Measurements from ENCODE around the gene CEP112. TPM values are rescaled to one million over a fixed set of nuclear protein-coding genes. Genes with fewer than 3 reads are reported as not detected.

The CEP112 gene
- polyA plus RNA-seq, 3 donors, result 7.6 to 20.1 (median 12.7) TPM

- 60 to 63% (median 60%) methylated on average over 3 of the region's 3 CpGs for WGBS, 3 donors
- H3K27ac ChIP-seq (ENCODE audit: low read depth, low read length), result no peak overlapping the region
Observed at GRCh38 chr17:66021757-66022156, 170.2 kb downstream of the CEP112 start.

- 39 to 53% (median 41%) methylated on average over 2 of the region's 2 CpGs for WGBS, 3 donors
- H3K27ac ChIP-seq (ENCODE audit: low read depth, low read length), result no peak overlapping the region
Observed at GRCh38 chr17:66018786-66019185, 173.1 kb downstream of the CEP112 start.

- no peak overlapping the region for H3K27ac ChIP-seq (ENCODE audit: low read depth, low read length)
- 63 to 66% (median 65%) methylated on average over 3 of the region's 3 CpGs for WGBS, 3 donors
Observed at GRCh38 chr17:66016231-66016630, 175.7 kb downstream of the CEP112 start.

- WGBS, 3 donors, result 44 to 100% (median 97%) methylated on average over 1 of the region's 1 CpG
- no peak overlapping the region for H3K27ac ChIP-seq (ENCODE audit: low read depth, low read length)
Observed at GRCh38 chr17:66008680-66009079, 183.3 kb downstream of the CEP112 start.

GRCh38 chr17:66006654-66007053 lies 185.3 kb downstream of the CEP112 start:
- H3K27ac ChIP-seq (ENCODE audit: low read depth, low read length), result no peak overlapping the region
- 86 to 91% (median 89%) methylated on average over 4 of the region's 4 CpGs for WGBS, 3 donors

GRCh38 chr17:66002812-66003211 lies 189.1 kb downstream of the CEP112 start:
- no peak overlapping the region for H3K27ac ChIP-seq (ENCODE audit: low read depth, low read length)
- WGBS, 3 donors, result 33 to 60% (median 40%) methylated on average over 1 of the region's 1 CpG

- no peak overlapping the region for H3K27ac ChIP-seq (ENCODE audit: low read depth, low read length)
- WGBS, 3 donors, result 92 to 97% (median 96%) methylated on average over 1 of the region's 1 CpG
Observed at GRCh38 chr17:66002063-66002585, 189.8 kb downstream of the CEP112 start.

- 84 to 96% (median 94%) methylated on average over 4 of the region's 4 CpGs for WGBS, 3 donors
- H3K27ac ChIP-seq (ENCODE audit: low read depth, low read length), result no peak overlapping the region
Observed at GRCh38 chr17:66000216-66000615, 191.7 kb downstream of the CEP112 start.

GRCh38 chr17:65998675-65999074 lies 193.3 kb downstream of the CEP112 start:
- H3K27ac ChIP-seq (ENCODE audit: low read depth, low read length), result no peak overlapping the region
- WGBS, 3 donors, result 71 to 90% (median 83%) methylated on average over 3 of the region's 3 CpGs

- WGBS, 3 donors, result 92 to 93% (median 93%) methylated on average over 4 of the region's 4 CpGs
- H3K27ac ChIP-seq (ENCODE audit: low read depth, low read length), result no peak overlapping the region
Observed at GRCh38 chr17:65994679-65995078, 197.3 kb downstream of the CEP112 start.

- 92 to 95% (median 94%) methylated on average over 2 of the region's 2 CpGs for WGBS, 3 donors
- H3K27ac ChIP-seq (ENCODE audit: low read depth, low read length), result no peak overlapping the region
Observed at GRCh38 chr17:65994114-65994513, 197.8 kb downstream of the CEP112 start.

- H3K27ac ChIP-seq (ENCODE audit: low read depth, low read length), result no peak overlapping the region
- WGBS, 3 donors, result 89 to 96% (median 93%) methylated on average over 3 of the region's 3 CpGs
Observed at GRCh38 chr17:65990593-65990992, 201.3 kb downstream of the CEP112 start.

GRCh38 chr17:65988451-65988850 lies 203.5 kb downstream of the CEP112 start:
- H3K27ac ChIP-seq (ENCODE audit: low read depth, low read length), result no peak overlapping the region

- no peak overlapping the region for H3K27ac ChIP-seq (ENCODE audit: low read depth, low read length)
- 61 to 80% (median 72%) methylated on average over 2 of the region's 2 CpGs for WGBS, 3 donors
Observed at GRCh38 chr17:65987988-65988387, 203.9 kb downstream of the CEP112 start.

- 89 to 94% (median 92%) methylated on average over 3 of the region's 3 CpGs for WGBS, 3 donors
Observed at GRCh38 chr17:65985571-65985970, 206.4 kb downstream of the CEP112 start.

GRCh38 chr17:65984299-65984698 lies 207.6 kb downstream of the CEP112 start:
- WGBS, 3 donors, result 45 to 60% (median 47%) methylated on average over 3 of the region's 3 CpGs
- no peak overlapping the region for H3K27ac ChIP-seq (ENCODE audit: low read depth, low read length)

More at GRCh38 chr17:65985571-65985970, 206.4 kb downstream of the CEP112 start:
- H3K27ac ChIP-seq (ENCODE audit: low read depth, low read length), result no peak overlapping the region

- H3K27ac ChIP-seq (ENCODE audit: low read depth, low read length), result no peak overlapping the region
- WGBS, 3 donors, result 78 to 85% (median 83%) methylated on average over 1 of the region's 1 CpG
Observed at GRCh38 chr17:65978871-65979270, 213.1 kb downstream of the CEP112 start.

- no peak overlapping the region for H3K27ac ChIP-seq (ENCODE audit: low read depth, low read length)
- WGBS, 3 donors, result 84 to 88% (median 86%) methylated on average over 10 of the region's 10 CpGs
Observed at GRCh38 chr17:65977041-65977440, 214.9 kb downstream of the CEP112 start.

- 71 to 86% (median 73%) methylated on average over 9 of the region's 9 CpGs for WGBS, 3 donors
- no peak overlapping the region for H3K27ac ChIP-seq (ENCODE audit: low read depth, low read length)
Observed at GRCh38 chr17:65975878-65976277, 216.1 kb downstream of the CEP112 start.

- H3K27ac ChIP-seq (ENCODE audit: low read depth, low read length), result no peak overlapping the region
- 40 to 90% (median 84%) methylated on average over 1 of the region's 1 CpG for WGBS, 3 donors
Observed at GRCh38 chr17:65973237-65973636, 218.7 kb downstream of the CEP112 start.

GRCh38 chr17:65967372-65967771 lies 224.6 kb downstream of the CEP112 start:
- 96 to 100% (median 97%) methylated on average over 2 of the region's 2 CpGs for WGBS, 3 donors
- no peak overlapping the region for H3K27ac ChIP-seq (ENCODE audit: low read depth, low read length)

Measured in adipose tissue (tissue), 3 donors.